Epithelial cell of prostate (primary cell): ENCODE data around the gene EN1.

ENCODE experiments used
- DNase-seq: peaks from one replicate; pipeline ENCODE4 v3.0.0-alpha.2; 2011; ENCODE audit warnings: low read depth, low spot score
- H3K27ac ChIP-seq: fragments of 450-650 bp; 2 replicates; pipeline ENCODE4 v1.5.1; 2017; ENCODE audit warnings: mild to moderate bottlenecking

Gene EN1

GRCh38 chr2:118846953-118847761, at the start of gene EN1:
TSS of gene EN1 (minus strand) at chr2:118847648. CDS start at chr2:118847167, 481 bp downstream.
- no peak for DNase-seq
- no peak within 1 kb of the TSS for H3K27ac ChIP-seq

GRCh38 chr2:118893100-118893499, 45.7 kb upstream of the EN1 start:
- no peak overlapping the region for H3K27ac ChIP-seq
- DNase-seq = no peak

- no peak overlapping the region for H3K27ac ChIP-seq
- no peak for DNase-seq
Measured at GRCh38 chr2:118889995-118890394, 42.5 kb upstream of the EN1 start.

GRCh38 chr2:118883792-118884191, 36.3 kb upstream of the EN1 start:
- no peak for DNase-seq
- H3K27ac ChIP-seq = no peak overlapping the region

- DNase-seq = no peak
- H3K27ac ChIP-seq = no peak overlapping the region
Measured at GRCh38 chr2:118882693-118883336, 35.4 kb upstream of the EN1 start.

GRCh38 chr2:118881490-118882129, 34.2 kb upstream of the EN1 start:
- no peak overlapping the region for H3K27ac ChIP-seq
- DNase-seq = no peak

GRCh38 chr2:118880501-118880900, 33.1 kb upstream of the EN1 start:
- no peak overlapping the region for H3K27ac ChIP-seq
- no peak for DNase-seq

GRCh38 chr2:118878531-118879149, 31.2 kb upstream of the EN1 start:
- H3K27ac ChIP-seq = no peak overlapping the region
- peak; percentile 60 for DNase-seq

- H3K27ac ChIP-seq = no peak overlapping the region
- DNase-seq = no peak
Measured at GRCh38 chr2:118875318-118875717, 27.9 kb upstream of the EN1 start.

- H3K27ac ChIP-seq = no peak overlapping the region
- DNase-seq = no peak
Measured at GRCh38 chr2:118874324-118874723, 26.9 kb upstream of the EN1 start.

GRCh38 chr2:118865106-118865505, 17.7 kb upstream of the EN1 start:
- no peak for DNase-seq
- H3K27ac ChIP-seq = no peak overlapping the region

GRCh38 chr2:118864207-118864606, 16.8 kb upstream of the EN1 start:
- no peak overlapping the region for H3K27ac ChIP-seq
- DNase-seq = no peak

- H3K27ac ChIP-seq = no peak overlapping the region
- DNase-seq = no peak
Measured at GRCh38 chr2:118861731-118862130, 14.3 kb upstream of the EN1 start.

- DNase-seq = no peak
- H3K27ac ChIP-seq = no peak overlapping the region
Measured at GRCh38 chr2:118861242-118861641, 13.8 kb upstream of the EN1 start.

- H3K27ac ChIP-seq = no peak overlapping the region
- DNase-seq = no peak
Measured at GRCh38 chr2:118860506-118860905, 13.1 kb upstream of the EN1 start.

- no peak for DNase-seq
- no peak overlapping the region for H3K27ac ChIP-seq
Measured at GRCh38 chr2:118859157-118859770, 11.8 kb upstream of the EN1 start.

GRCh38 chr2:118858485-118859156, 11.2 kb upstream of the EN1 start:
- no peak for DNase-seq
- H3K27ac ChIP-seq = no peak overlapping the region

GRCh38 chr2:118857677-118858484, 10.4 kb upstream of the EN1 start:
- H3K27ac ChIP-seq = no peak overlapping the region
- no peak for DNase-seq
